ENCODE data around the gene EZR. TPM values are rescaled to one million over a fixed set of nuclear protein-coding genes. Genes with fewer than 3 reads are reported as not detected.

EZR gene
- total and polyA plus RNA-seq, 9 of the 15 experiments (the other 6 are each of a cell fraction or from before 2014, with no cell fraction given), result 36.5 to 162 (median 104) TPM

- TF ChIP-seq RREB1 (CRISPR knock-in tag; IDR thresholded peaks at IDR 0.05), result no peak
- no peak for TF ChIP-seq NCOA6 (IDR thresholded peaks at IDR 0.05)
- no peak for TF ChIP-seq HDAC2 (IDR thresholded peaks at IDR 0.05)
- no peak for TF ChIP-seq CHD4 (IDR thresholded peaks at IDR 0.05; ENCODE audit: insufficient read depth, insufficient replicate concordance, low read depth, low read length, poor library complexity, severe bottlenecking)
Observed at GRCh38 chr6:158754738-158755137, 64.4 kb downstream of the EZR start (continued).

GRCh38 chr6:158753811-158754210, 65.4 kb downstream of the EZR start:
- WGBS (ENCODE audit: insufficient coverage, low coverage, missing lambda C conversion rate), result 25% methylated on average over 9 of the region's 9 CpGs
- BruUV-seq (replicated peaks), result no TSS peak
- ChIA-PET CTCF (ENCODE audit: low intra/inter-chr PET ratio) (no interaction called here), POLR2A (no interaction called here)
- Histone ChIP-seq H3K27me3 (ENCODE audit: control insufficient read depth in 2 of 2, insufficient read depth in 2 of 2, low read length in 2 of 2) (peaks cover 29 to 55% of the 10 kb centered on the region in 2 experiments), H3K4me3 (no peak overlapping the region), H3K4me2 (ENCODE audit: insufficient read depth, low read length) (no peak overlapping the region), H3K27ac (ENCODE audit: extremely low read depth, low read depth, low read length) (no peak overlapping the region), H3K4me1 (replicated peaks in 1 of 2; ENCODE audit: control insufficient read depth in 2 of 2, insufficient read depth in 2 of 2, low read length in 2 of 2) (peaks cover 4 to 18% of the 10 kb centered on the region in 2 experiments; a peak in 3 of 5 replicates), H3K9ac (ENCODE audit: insufficient read depth in 1 of 2, low read depth in 2 of 2, low read length in 2 of 2) (no peak overlapping the region), H2AFZ (ENCODE audit: low read depth, low read length) (no peak overlapping the region), H3K9me1 (ENCODE audit: control insufficient read depth, insufficient read depth, low read length) (no peaks in the 10 kb centered on the region), H3K79me2 (ENCODE audit: control insufficient read depth, insufficient read depth, low read length) (no peaks in the 10 kb centered on the region), H3K36me3 (ENCODE audit: control insufficient read depth, insufficient read depth, low read length) (no peaks in the 10 kb centered on the region), H3K9me3 (replicated peaks; ENCODE audit: control insufficient read depth, insufficient read depth, low read depth, low read length) (no peaks in the 10 kb centered on the region), H4K20me1 (replicated peaks; ENCODE audit: control insufficient read depth, insufficient read depth, low read length) (peaks cover 15% of the 10 kb centered on the region)
- intact Hi-C loops (cut with micrococcal nuclease) (no loop called here), in situ Hi-C loops (cut with MboI) (no loop called here)
- FAIRE-seq, result no peak
- DNase-seq (ENCODE audit: extremely low read depth in 1 of 4, low spot score in 3 of 4), result no peak
- no peak for ATAC-seq
- TF ChIP-seq MYBL2 (IDR thresholded peaks at IDR 0.05; ENCODE audit: low read depth) (no peak), MYBL2 (CRISPR knock-in tag; IDR thresholded peaks at IDR 0.05; ENCODE audit: borderline replicate concordance) (no peak), ZNF277 (CRISPR knock-in tag; IDR thresholded peaks at IDR 0.05; ENCODE audit: borderline replicate concordance) (no peak), ZFP91 (CRISPR knock-in tag; IDR thresholded peaks at IDR 0.05) (no peak), POLR2A (conservative IDR thresholded peaks at IDR 0.05) (no peak), ZNF384 (IDR thresholded peaks at IDR 0.05; ENCODE audit: low read depth, low read length) (no peak), STAG1 (CRISPR knock-in tag; IDR thresholded peaks at IDR 0.05; ENCODE audit: borderline replicate concordance) (no peak), ZNF174 (CRISPR knock-in tag; IDR thresholded peaks at IDR 0.05) (no peak), TAF1 (IDR thresholded peaks at IDR 0.05; ENCODE audit: control insufficient read depth, extremely low read depth, insufficient read depth, low read length, severe bottlenecking) (no peak), FOS (IDR thresholded peaks at IDR 0.05; ENCODE audit: extremely low read depth, insufficient read length) (no peak)
